Neutrophil (primary cell): ENCODE measurements around the gene INO80E.

Source experiments
- H3K27ac ChIP-seq: fragments of 200-600 bp; sonication (generic); 2 replicates; pipeline ENCODE4 v1.5.1; 2016; ENCODE audit warnings: mild to moderate bottlenecking, moderate library complexity
- H3K27me3 ChIP-seq: fragments of 200-600 bp; sonication (generic); 2 replicates; pipeline ENCODE4 v1.6.0; 2016; ENCODE audit warnings: mild to moderate bottlenecking
- H3K36me3 ChIP-seq: fragments of 200-600 bp; sonication (generic); 2 replicates; pipeline ENCODE4 v1.5.1; 2017
- H3K4me1 ChIP-seq, 2 experiments: fragments of 200-600 bp in 1 of 2; sonication (generic) in 1 of 2; 1 replicate in 1 of 2; 2 replicates in 1 of 2; pipeline versions ENCODE4 v1.5.1 to v1.6.1; 2013 to 2016; ENCODE audit warnings: low read depth in 1 of 2, low read length in 1 of 2, mild to moderate bottlenecking in 1 of 2, moderate library complexity in 1 of 2; ENCODE audit not compliant: control insufficient read depth in 1 of 2, insufficient read depth in 1 of 2
- H3K4me3 ChIP-seq, 2 experiments: fragments of 200-600 bp in 1 of 2; sonication (generic) in 1 of 2; 1 replicate in 1 of 2; 2 replicates in 1 of 2; pipeline ENCODE4 v1.5.1; 2013 to 2016; ENCODE audit warnings: low read depth in 1 of 2, low read length in 1 of 2, mild to moderate bottlenecking in 1 of 2, moderate library complexity in 1 of 2
- H3K9me3 ChIP-seq: fragments of 200-600 bp; sonication (generic); 2 replicates; pipeline ENCODE4 v1.5.1; 2016
- CTCF ChIP-seq: fragments of 200-600 bp; sonication (generic); IDR thresholded peaks from 2 replicates; pipeline ENCODE4 v1.5.1; 2016; ENCODE audit warnings: antibody characterized with exemption

Gene INO80E

GRCh38 chr16:30018731-30019158, 22.7 kb downstream of the INO80E start:
- Histone ChIP-seq H3K9me3 (no peaks in the 10 kb centered on the region), H3K27me3 (peaks cover 11% of the 10 kb centered on the region), H3K4me3 (no peak overlapping the region), H3K36me3 (no peaks in the 10 kb centered on the region), H3K4me1 (peaks cover 12 to 14% of the 10 kb centered on the region in 2 experiments), H3K27ac (no peak overlapping the region)
- no peak for TF ChIP-seq CTCF

- peaks cover 33% of the 10 kb centered on the region for H3K27me3 ChIP-seq
- H3K27ac ChIP-seq: no peak within 1 kb of the TSS
- no peak within 1 kb of the TSS for H3K4me3 ChIP-seq
- H3K36me3 ChIP-seq: no peaks in the 10 kb centered on the region
- TF ChIP-seq CTCF: no peak
- peaks cover 12 to 14% of the 10 kb centered on the region in 2 experiments for H3K4me1 ChIP-seq
- H3K9me3 ChIP-seq: no peaks in the 10 kb centered on the region
Measured at GRCh38 chr16:30022887-30023286, 26.8 kb downstream of the INO80E start, which contains the start of gene C16orf92. Gene C16orf92, plus strand, starts transcription at chr16:30023198. Its CDS starts 143 bp downstream, at chr16:30023341.

- Histone ChIP-seq H3K4me1 (peaks cover 12 to 14% of the 10 kb centered on the region in 2 experiments), H3K4me3 (no peak overlapping the region), H3K36me3 (no peaks in the 10 kb centered on the region), H3K27ac (no peak overlapping the region), H3K27me3 (peaks cover 40% of the 10 kb centered on the region), H3K9me3 (no peaks in the 10 kb centered on the region)
- no peak for TF ChIP-seq CTCF
Measured at GRCh38 chr16:30023586-30023985, 27.5 kb downstream of the INO80E start.

- H3K4me1 ChIP-seq: peaks cover 12 to 14% of the 10 kb centered on the region in 2 experiments
- H3K27ac ChIP-seq: no peak overlapping the region
- H3K4me3 ChIP-seq: no peak overlapping the region
- no peak for TF ChIP-seq CTCF
- H3K9me3 ChIP-seq: no peaks in the 10 kb centered on the region
- H3K27me3 ChIP-seq: peaks cover 49% of the 10 kb centered on the region
- H3K36me3 ChIP-seq: no peaks in the 10 kb centered on the region
Measured at GRCh38 chr16:30024451-30024850, 28.4 kb downstream of the INO80E start.

GRCh38 chr16:30025156-30025555, 29.1 kb downstream of the INO80E start:
- H3K36me3 ChIP-seq: no peaks in the 10 kb centered on the region
- no peak overlapping the region for H3K27ac ChIP-seq
- H3K27me3 ChIP-seq: peaks cover 56% of the 10 kb centered on the region
- H3K4me1 ChIP-seq: peaks cover 12 to 14% of the 10 kb centered on the region in 2 experiments
- H3K9me3 ChIP-seq: no peaks in the 10 kb centered on the region
- TF ChIP-seq CTCF: no peak
- H3K4me3 ChIP-seq: no peak overlapping the region

GRCh38 chr16:30025574-30025973, 29.5 kb downstream of the INO80E start:
- H3K4me1 ChIP-seq: peaks cover 12 to 13% of the 10 kb centered on the region in 2 experiments
- no peak overlapping the region for H3K27ac ChIP-seq
- H3K36me3 ChIP-seq: no peaks in the 10 kb centered on the region
- TF ChIP-seq CTCF: no peak
- no peaks in the 10 kb centered on the region for H3K9me3 ChIP-seq
- peaks cover 60% of the 10 kb centered on the region for H3K27me3 ChIP-seq
- no peak overlapping the region for H3K4me3 ChIP-seq
